H9 (cell line): ENCODE measurements around the gene ACOT11. TPM values are rescaled to one million over a fixed set of nuclear protein-coding genes. Genes with fewer than 3 reads are reported as not detected.
"Not testable (repeated sequence)": the region's sequence is repeated elsewhere in the genome, so short reads cannot be mapped to it uniquely, and the experiment has no call there.

Source experiments
- DNase-seq: peaks from one replicate; pipeline ENCODE4 v3.0.0-alpha.2; 2017
- H2AFZ ChIP-seq: one replicate; pipeline ENCODE4 v1.6.1; 2013; ENCODE audit warnings: mild to moderate bottlenecking, low read length, control low read depth, moderate library complexity
- H2AK5ac ChIP-seq: 2 replicates; pipeline ENCODE4 v1.6.1; 2013; ENCODE audit warnings: low read length, control low read depth, mixed read lengths; ENCODE audit not compliant: insufficient read length
- H2BK120ac ChIP-seq: one replicate; pipeline ENCODE4 v1.6.1; 2013; ENCODE audit warnings: low read depth, mild to moderate bottlenecking, low read length, control low read depth, inconsistent platforms; ENCODE audit not compliant: poor library complexity, severe bottlenecking
- H2BK12ac ChIP-seq: 2 replicates; pipeline ENCODE4 v1.6.1; 2013; ENCODE audit warnings: low read length, control low read depth, mixed read lengths, low read depth; ENCODE audit not compliant: insufficient read length
- H2BK15ac ChIP-seq: 2 replicates; pipeline ENCODE4 v1.6.1; 2013; ENCODE audit warnings: low read depth, low read length, control low read depth
- H2BK20ac ChIP-seq: one replicate; pipeline ENCODE4 v1.6.1; 2013; ENCODE audit warnings: low read depth, mild to moderate bottlenecking, low read length, control low read depth, inconsistent platforms; ENCODE audit not compliant: poor library complexity, severe bottlenecking
- H2BK5ac ChIP-seq: 2 replicates; pipeline ENCODE4 v1.6.1; 2013; ENCODE audit warnings: low read length, control low read depth, mixed read lengths; ENCODE audit not compliant: insufficient read length
- H3K14ac ChIP-seq: 2 replicates; pipeline ENCODE4 v1.6.1; 2013; ENCODE audit warnings: low read length, control low read depth; ENCODE audit not compliant: insufficient read depth
- H3K18ac ChIP-seq: 2 replicates; pipeline ENCODE4 v1.6.1; 2013; ENCODE audit warnings: low read depth, mild to moderate bottlenecking, mixed read lengths, low read length, control low read depth; ENCODE audit not compliant: insufficient read length
- H3K23ac ChIP-seq: 2 replicates; pipeline ENCODE4 v1.6.1; 2013; ENCODE audit warnings: low read length, control low read depth, mixed read lengths, low read depth; ENCODE audit not compliant: insufficient read length
- H3K23me2 ChIP-seq: 2 replicates; pipeline ENCODE4 v1.6.1; 2013; ENCODE audit warnings: low read depth, mild to moderate bottlenecking, mixed read lengths, low read length, control low read depth; ENCODE audit not compliant: insufficient read length, poor library complexity, severe bottlenecking
- H3K27ac ChIP-seq: 2 replicates; pipeline ENCODE4 v1.5.1; 2013; ENCODE audit warnings: low read length, control low read depth, mixed read lengths, low read depth; ENCODE audit not compliant: insufficient read length
- H3K27me3 ChIP-seq: 2 replicates; pipeline ENCODE4 v1.6.1; 2013; ENCODE audit warnings: low read length, control low read depth, inconsistent platforms; ENCODE audit not compliant: insufficient read depth
- H3K4ac ChIP-seq: 2 replicates; pipeline ENCODE4 v1.6.1; 2013; ENCODE audit warnings: low read depth, mild to moderate bottlenecking, control low read depth, inconsistent platforms, low read length, moderate library complexity
- H3K4me1 ChIP-seq: 2 replicates; pipeline ENCODE4 v1.6.1; 2013; ENCODE audit warnings: low read length, control low read depth, inconsistent platforms; ENCODE audit not compliant: insufficient read depth
- H3K4me2 ChIP-seq: 2 replicates; pipeline ENCODE4 v1.6.1; 2013; ENCODE audit warnings: low read length, control low read depth, mixed read lengths; ENCODE audit not compliant: insufficient read length, insufficient read depth
- H3K56ac ChIP-seq: 2 replicates; pipeline ENCODE4 v1.6.1; 2013; ENCODE audit warnings: low read depth, mild to moderate bottlenecking, mixed read lengths, low read length, control low read depth; ENCODE audit not compliant: insufficient read length
- H3K79me1 ChIP-seq: 2 replicates; pipeline ENCODE4 v1.6.1; 2013; ENCODE audit warnings: low read depth, mild to moderate bottlenecking, moderate library complexity, low read length, control low read depth, inconsistent platforms; ENCODE audit not compliant: insufficient read depth, poor library complexity, severe bottlenecking
- H3K79me2 ChIP-seq: 2 replicates; pipeline ENCODE4 v1.6.1; 2013; ENCODE audit warnings: low read length, control low read depth, inconsistent platforms; ENCODE audit not compliant: insufficient read depth
- H3K9ac ChIP-seq: 2 replicates; pipeline ENCODE4 v1.6.1; 2013; ENCODE audit warnings: low read length, control low read depth, mixed read lengths; ENCODE audit not compliant: insufficient read length; ENCODE audit errors: extremely low read depth
- H3K9me3 ChIP-seq: one replicate; pipeline ENCODE4 v1.6.1; 2013; ENCODE audit warnings: low read depth, low read length, inconsistent platforms; ENCODE audit not compliant: control insufficient read depth
- H3T11ph ChIP-seq: one replicate; pipeline ENCODE4 v1.6.1; 2013; ENCODE audit warnings: mild to moderate bottlenecking, low read length, control low read depth, inconsistent platforms
- H4K20me1 ChIP-seq: one replicate; pipeline ENCODE4 v1.6.1; 2013; ENCODE audit not compliant: control insufficient read depth, insufficient read length, insufficient read depth
- H4K5ac ChIP-seq: 2 replicates; pipeline ENCODE4 v1.6.1; 2013; ENCODE audit warnings: low read depth, mild to moderate bottlenecking, mixed read lengths, low read length, control low read depth; ENCODE audit not compliant: insufficient read length
- H4K8ac ChIP-seq: replicated peaks from 2 replicates; pipeline ENCODE4 v1.6.1; 2013; ENCODE audit warnings: low read length, control low read depth, mixed read lengths, low read depth; ENCODE audit not compliant: insufficient read length
- H4K91ac ChIP-seq: 2 replicates; pipeline ENCODE4 v1.6.1; 2013; ENCODE audit warnings: low read depth, mild to moderate bottlenecking, moderate library complexity, mixed read lengths, low read length, control low read depth; ENCODE audit not compliant: insufficient read length
- H3K27ac Mint-ChIP-seq, 3 experiments: 2 replicates in 2 of 3; 3 replicates in 1 of 3; pipeline ENCODE4 v1.8.0; 2020 to 2021; ENCODE audit warnings: mixed read lengths in 3 of 3, mild to moderate bottlenecking in 1 of 3, moderate library complexity in 1 of 3
- H3K27me3 Mint-ChIP-seq: 2 replicates; pipeline ENCODE4 v1.8.0; 2021; ENCODE audit warnings: low read depth, mild to moderate bottlenecking, moderate library complexity, mixed read lengths
- H3K36me3 Mint-ChIP-seq, 3 experiments: 2 replicates in 2 of 3; 3 replicates in 1 of 3; pipeline ENCODE4 v1.8.0; 2020 to 2021; ENCODE audit warnings: low read depth in 3 of 3, mixed read lengths in 3 of 3; ENCODE audit not compliant: insufficient read depth in 1 of 3
- H3K4me1 Mint-ChIP-seq, 2 experiments: 2 replicates each; pipeline ENCODE4 v1.8.0; 2020; ENCODE audit warnings: mixed read lengths in 2 of 2
- H3K4me3 Mint-ChIP-seq, 2 experiments: 2 replicates in 1 of 2; 3 replicates in 1 of 2; pipeline ENCODE4 v1.8.0; 2020 to 2021; ENCODE audit warnings: mild to moderate bottlenecking in 2 of 2, mixed read lengths in 2 of 2, moderate library complexity in 1 of 2
- H3K9me3 Mint-ChIP-seq, 2 experiments: 2 replicates in 1 of 2; 3 replicates in 1 of 2; pipeline ENCODE4 v1.8.0; 2020; ENCODE audit warnings: mild to moderate bottlenecking in 2 of 2, mixed read lengths in 2 of 2, moderate library complexity in 1 of 2
- WGBS: extraction: QIAGEN DNeasy Blood & Tissue Kit; methylation state at CpG from one replicate; pipeline ENCODE4 v1.1.7; 2013; ENCODE audit warnings: missing lambda C conversion rate, low lambda C conversion rate, mixed read lengths; ENCODE audit not compliant: insufficient read length; ENCODE audit errors: extremely low coverage; 5-methylcytosine and 5-hydroxymethylcytosine counted together
- total RNA-seq: library from RNA; stranded (reverse); gene quantifications from 2 replicates; pipeline ENCODE4 v1.2.1, GENCODE V29; 2021

ACOT11 gene
- total RNA-seq, 1 experiment from 2014 or later, result 4.0 TPM

DNA sequence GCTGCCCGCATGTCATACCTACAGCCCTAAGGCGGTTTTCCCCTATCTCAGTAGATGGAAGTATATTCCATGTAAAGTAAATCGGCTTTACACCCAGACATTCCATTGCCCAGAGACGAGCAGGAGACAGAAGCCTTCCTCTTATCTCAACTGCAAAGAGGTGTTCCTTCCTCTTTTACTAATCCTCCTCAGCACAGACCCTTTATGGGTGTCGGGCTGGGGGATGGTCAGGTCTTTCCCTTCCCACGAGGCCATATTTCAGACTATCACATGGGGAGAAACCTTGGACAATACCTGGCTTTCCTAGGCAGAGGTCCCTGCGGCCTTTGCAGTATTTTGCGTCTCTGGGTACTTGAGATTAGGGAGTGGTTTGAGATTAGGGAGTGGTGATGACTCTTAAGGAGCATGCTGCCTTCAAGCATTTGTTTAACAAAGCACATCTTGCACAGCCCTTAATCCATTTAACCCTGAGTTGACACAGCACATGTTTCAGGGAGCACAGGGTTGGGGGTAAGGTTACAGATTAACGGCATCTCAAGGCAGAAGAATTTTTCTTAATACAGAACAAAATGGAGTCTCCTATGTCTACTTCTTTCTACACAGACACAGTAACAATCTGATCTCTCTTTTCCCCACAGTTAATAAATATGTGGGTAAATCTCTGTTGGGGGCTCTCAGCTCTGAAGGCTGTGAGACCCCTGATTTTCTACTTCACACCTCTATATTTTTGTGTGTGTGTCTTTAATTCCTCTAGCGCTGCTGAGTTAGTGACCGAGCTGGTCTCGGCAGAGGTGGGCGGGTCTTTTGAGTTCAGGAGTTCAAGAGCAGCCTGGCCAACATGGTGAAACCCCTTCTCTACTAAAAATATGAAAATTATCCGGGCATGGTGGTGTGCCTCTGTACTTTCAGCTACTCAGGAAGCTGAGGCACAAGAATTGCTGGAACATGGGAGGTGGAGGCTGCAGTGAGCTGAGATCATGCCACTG is 88.7 kb downstream of the ACOT11 start:
- H3K18ac ChIP-seq, H2BK15ac ChIP-seq, H3K56ac ChIP-seq, H3K14ac ChIP-seq, H2AFZ ChIP-seq, H3T11ph ChIP-seq, DNase-seq, H2BK5ac ChIP-seq, H2BK20ac ChIP-seq, H3K79me1 ChIP-seq, H3K4me1 Mint-ChIP-seq, H2AK5ac ChIP-seq, H3K9me3 ChIP-seq, H2BK120ac ChIP-seq, H2BK12ac ChIP-seq, H4K5ac ChIP-seq, H3K23ac ChIP-seq, H3K27me3 ChIP-seq, H3K9ac ChIP-seq, H3K4me1 ChIP-seq, H3K4me2 ChIP-seq, H4K91ac ChIP-seq, H3K4ac ChIP-seq, H3K4me3 Mint-ChIP-seq, H3K27ac Mint-ChIP-seq, H3K79me2 ChIP-seq, H3K27ac ChIP-seq, H4K8ac ChIP-seq, H4K20me1 ChIP-seq, H3K23me2 ChIP-seq: not testable (repeated sequence)
- peaks cover 16% of the 10 kb centered on the region for H3K27me3 Mint-ChIP-seq
- H3K36me3 Mint-ChIP-seq, result peaks cover 2 to 18% (median 15%) of the 10 kb centered on the region in 3 experiments; a peak in 6 of 7 replicates
- peaks cover 16 to 26% of the 10 kb centered on the region in 2 experiments for H3K9me3 Mint-ChIP-seq
- WGBS, result no CpG with 5 or more reads among the region's 14 CpGs
